Hepatocyte (in vitro differentiated cells): Measurements from ENCODE around the gene MRPL45. TPM values are rescaled to one million over a fixed set of nuclear protein-coding genes. Genes with fewer than 3 reads are reported as not detected.

Experiments
- DNase-seq: peaks from one replicate; pipeline ENCODE4 v3.0.0-alpha.2; 2016; ENCODE audit warnings: low spot score
- H2AFZ ChIP-seq: fragments of 200-600 bp; sonication (generic); 2 replicates; pipeline ENCODE4 v1.6.0; 2016; ENCODE audit warnings: antibody characterized with exemption, mild to moderate bottlenecking
- H3K27ac ChIP-seq: fragments of 200-600 bp; sonication (generic); 2 replicates; pipeline ENCODE4 v1.5.1; 2016; ENCODE audit warnings: mild to moderate bottlenecking
- H3K27me3 ChIP-seq: fragments of 200-600 bp; sonication (generic); 2 replicates; pipeline ENCODE4 v1.6.1; 2016
- H3K36me3 ChIP-seq: fragments of 200-600 bp; sonication (generic); replicated peaks from 2 replicates; pipeline ENCODE4 v1.5.1; 2016; ENCODE audit warnings: low read depth; ENCODE audit not compliant: insufficient read depth
- H3K4me1 ChIP-seq: fragments of 200-600 bp; sonication (generic); 2 replicates; pipeline ENCODE4 v1.5.1; 2016; ENCODE audit warnings: mild to moderate bottlenecking, moderate library complexity; ENCODE audit not compliant: insufficient read depth
- H3K4me2 ChIP-seq: fragments of 200-600 bp; sonication (generic); 2 replicates; pipeline ENCODE4 v1.6.0; 2016
- H3K4me3 ChIP-seq: fragments of 200-600 bp; sonication (generic); 2 replicates; pipeline ENCODE4 v1.5.1; 2016; ENCODE audit warnings: mild to moderate bottlenecking
- H3K79me2 ChIP-seq: fragments of 200-600 bp; sonication (generic); 2 replicates; pipeline ENCODE4 v1.6.0; 2017; ENCODE audit warnings: mild to moderate bottlenecking
- H3K9me2 ChIP-seq: fragments of 200-600 bp; sonication (generic); replicated peaks from 2 replicates; pipeline ENCODE4 v1.6.0; 2017; ENCODE audit warnings: mild to moderate bottlenecking; ENCODE audit not compliant: insufficient read depth
- H3K9me3 ChIP-seq: fragments of 200-600 bp; sonication (generic); 2 replicates; pipeline ENCODE4 v1.5.1; 2016; ENCODE audit warnings: low read depth, mild to moderate bottlenecking
- H4K20me1 ChIP-seq: fragments of 200-600 bp; sonication (generic); 2 replicates; pipeline ENCODE4 v1.6.0; 2016; ENCODE audit warnings: mild to moderate bottlenecking; ENCODE audit not compliant: insufficient read depth, poor library complexity, severe bottlenecking
- CTCF ChIP-seq: fragments of 200-600 bp; sonication (generic); IDR thresholded peaks from 2 replicates; pipeline ENCODE4 v1.5.1; 2016; ENCODE audit warnings: antibody characterized with exemption, mild to moderate bottlenecking; ENCODE audit not compliant: poor library complexity
- EZH2 ChIP-seq: fragments of 200-600 bp; sonication (generic); IDR thresholded peaks from 2 replicates; pipeline ENCODE4 v1.6.1; 2016; ENCODE audit warnings: antibody characterized with exemption, mild to moderate bottlenecking, borderline replicate concordance
- EZH2phosphoT487 ChIP-seq: fragments of 200-600 bp; sonication (generic); IDR thresholded peaks from one replicate; pipeline ENCODE4 v1.6.1; 2018; ENCODE audit warnings: antibody characterized with exemption, mild to moderate bottlenecking, low read depth, moderate library complexity; ENCODE audit not compliant: unreplicated experiment, severe bottlenecking
- WGBS: methylation state at CpG from one replicate; pipeline ENCODE4 v1.1.6; 2016; ENCODE audit warnings: low lambda C conversion rate; ENCODE audit errors: missing lambda C conversion rate; 5-methylcytosine and 5-hydroxymethylcytosine counted together
- polyA plus RNA-seq: library from polyadenylated mRNA; unstranded; fragments of >200 nt; fragmentation: Nextera tagmentation; extraction: Ambion mirVana; gene quantifications from 2 replicates; pipeline ENCODE4 v1.2.1, GENCODE V29; 2016
- total RNA-seq: library from RNA; depleted of rRNA; stranded (reverse); fragments of >200 nt; gene quantifications from 2 replicates; pipeline ENCODE4 v1.2.3, GENCODE V29; 2014

MRPL45 gene
- total and polyA plus RNA-seq, 2 experiments from 2014 or later: 29.4 to 44.9 TPM

DNA sequence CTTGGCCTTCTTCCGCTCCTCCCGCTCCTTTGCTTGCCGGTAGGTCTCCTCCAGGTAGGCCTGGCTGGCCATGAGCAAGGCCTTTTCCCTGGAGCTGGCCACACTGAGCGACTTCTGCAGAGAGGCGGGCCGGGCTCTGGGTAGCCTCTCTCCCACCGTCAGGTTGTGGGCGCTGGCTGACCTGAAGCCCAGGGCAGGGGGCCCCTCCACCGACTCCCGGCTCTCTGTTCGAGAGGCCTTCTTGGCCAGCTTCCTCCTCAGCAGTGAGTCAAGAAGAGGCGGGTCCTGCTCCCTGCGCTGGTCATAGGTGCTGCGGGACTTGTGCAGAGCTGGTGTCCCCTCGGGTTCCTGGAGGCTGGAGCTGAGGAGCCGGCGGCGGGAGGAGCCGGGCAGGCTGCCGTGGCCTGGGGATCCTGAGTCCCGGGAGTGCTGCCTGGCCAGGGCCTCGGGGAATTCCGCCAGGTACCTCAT, 34.0 kb downstream of the MRPL45 start:
- no peaks in the 10 kb centered on the region for H4K20me1 ChIP-seq
- no peak overlapping the region for H3K4me3 ChIP-seq
- H3K9me2 ChIP-seq: no peaks in the 10 kb centered on the region
- no peak overlapping the region for H2AFZ ChIP-seq
- H3K9me3 ChIP-seq: no peaks in the 10 kb centered on the region
- no peak overlapping the region for H3K4me2 ChIP-seq
- no peaks in the 10 kb centered on the region for H3K36me3 ChIP-seq
- H3K27me3 ChIP-seq: no peaks in the 10 kb centered on the region
- WGBS: 89% methylated on average over 20 of the region's 23 CpGs
- no peak overlapping the region for H3K27ac ChIP-seq
- peaks cover under 1% of the 10 kb centered on the region for H3K4me1 ChIP-seq
- H3K79me2 ChIP-seq: no peaks in the 10 kb centered on the region
- DNase-seq: no peak
- no peak for TF ChIP-seq EZH2phosphoT487
- TF ChIP-seq EZH2: no peak
- TF ChIP-seq CTCF: no peak

DNA sequence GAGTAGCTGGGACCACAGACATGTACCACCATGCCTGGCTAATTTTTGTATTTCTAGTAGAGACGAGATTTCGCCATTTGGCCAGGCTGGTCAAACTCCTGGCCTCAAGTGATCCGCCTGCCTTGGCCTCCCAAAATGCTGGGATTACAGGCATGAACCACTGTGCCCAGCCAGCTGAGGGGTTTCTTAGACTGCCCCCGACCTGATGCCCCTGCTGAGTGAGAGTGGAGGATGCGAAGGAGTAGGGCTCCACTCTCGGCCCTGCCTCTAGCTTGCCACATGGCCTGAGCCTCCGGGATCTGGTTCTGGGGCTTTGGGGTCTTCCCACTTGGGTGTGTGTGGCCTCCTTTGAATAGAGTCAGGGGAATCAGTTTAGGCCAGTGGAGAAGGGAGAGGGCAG, 35.8 kb downstream of the MRPL45 start:
- Histone ChIP-seq H3K4me2 (no peak overlapping the region), H3K9me3 (no peaks in the 10 kb centered on the region), H4K20me1 (no peaks in the 10 kb centered on the region), H3K27ac (no peak overlapping the region), H3K4me3 (no peak overlapping the region), H3K4me1 (no peaks in the 10 kb centered on the region), H3K27me3 (no peaks in the 10 kb centered on the region), H3K9me2 (no peaks in the 10 kb centered on the region), H3K79me2 (no peaks in the 10 kb centered on the region), H2AFZ (no peak overlapping the region), H3K36me3 (no peaks in the 10 kb centered on the region)
- no peak for TF ChIP-seq EZH2
- no peak for TF ChIP-seq CTCF
- TF ChIP-seq EZH2phosphoT487: no peak
- DNase-seq: no peak
- 91% methylated on average over 7 of the region's 7 CpGs for WGBS

DNA sequence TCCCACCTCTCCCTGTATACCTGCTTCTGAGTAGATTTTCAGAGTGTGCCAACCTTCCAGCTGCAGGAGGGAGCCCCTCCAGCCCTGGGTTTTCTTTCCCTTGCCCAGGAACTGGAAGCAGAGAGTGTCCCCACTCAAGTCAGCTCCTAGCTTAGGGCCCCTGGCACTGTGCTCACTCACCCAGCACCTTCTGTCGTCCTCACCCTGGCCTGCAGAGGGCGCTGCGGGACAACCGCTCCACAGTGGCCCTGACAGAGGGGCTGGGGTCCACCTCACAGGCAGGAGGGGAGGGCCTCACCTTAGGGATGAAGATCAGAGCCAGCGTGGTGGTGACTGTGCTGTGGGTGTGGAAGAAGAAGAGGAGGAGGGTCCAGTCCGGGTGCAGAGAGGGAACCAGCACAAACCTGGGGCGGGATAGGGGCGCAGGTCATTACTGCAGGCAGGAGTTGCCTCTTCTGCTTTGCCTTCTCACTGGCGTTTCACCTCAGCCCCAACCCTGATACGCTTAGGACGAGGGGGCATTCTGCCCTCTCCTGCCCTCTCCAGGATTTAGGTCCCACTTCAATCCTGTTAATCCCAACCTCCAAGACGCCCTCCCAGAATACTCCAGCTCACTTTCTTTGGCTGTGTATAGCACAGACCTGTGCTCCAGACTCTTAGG, 36.8 kb downstream of the MRPL45 start:
- Histone ChIP-seq H3K9me2 (no peaks in the 10 kb centered on the region), H3K4me2 (no peak overlapping the region), H4K20me1 (no peaks in the 10 kb centered on the region), H3K27me3 (no peaks in the 10 kb centered on the region), H3K27ac (no peak overlapping the region), H3K9me3 (no peaks in the 10 kb centered on the region), H3K79me2 (no peaks in the 10 kb centered on the region), H3K4me3 (no peak overlapping the region), H2AFZ (no peak overlapping the region), H3K4me1 (no peaks in the 10 kb centered on the region), H3K36me3 (no peaks in the 10 kb centered on the region)
- peak; percentile 53 for DNase-seq
- TF ChIP-seq CTCF: peak; percentile 54
- TF ChIP-seq EZH2phosphoT487: no peak
- WGBS: 51% methylated on average over 12 of the region's 12 CpGs
